HL-60 (cell line): Measurements from ENCODE around the gene UNC119.

Experiments
- GABPA ChIP-seq: IDR thresholded peaks from 2 replicates; pipeline ENCODE4 v1.6.1; 2012; ENCODE audit warnings: low read depth
- POLR2AphosphoS5 ChIP-seq: IDR thresholded peaks from 2 replicates; pipeline ENCODE4 v1.6.1; 2012; ENCODE audit warnings: low read depth
- SPI1 ChIP-seq: IDR thresholded peaks from 2 replicates; pipeline ENCODE4 v1.6.1; 2012; ENCODE audit warnings: low read depth, mild to moderate bottlenecking, borderline replicate concordance
- TF ChIP-seq, protein P1 (sequence below): IDR thresholded peaks from one replicate; pipeline ENCODE4 v1.5.1; 2011; ENCODE audit warnings: low read length, control low read depth, inconsistent platforms; ENCODE audit not compliant: insufficient read depth
- TF ChIP-seq, protein P2 (sequence below): IDR thresholded peaks from 2 replicates; pipeline ENCODE4 v1.6.1; 2012; ENCODE audit warnings: low read depth; ENCODE audit not compliant: insufficient replicate concordance

DNA sequence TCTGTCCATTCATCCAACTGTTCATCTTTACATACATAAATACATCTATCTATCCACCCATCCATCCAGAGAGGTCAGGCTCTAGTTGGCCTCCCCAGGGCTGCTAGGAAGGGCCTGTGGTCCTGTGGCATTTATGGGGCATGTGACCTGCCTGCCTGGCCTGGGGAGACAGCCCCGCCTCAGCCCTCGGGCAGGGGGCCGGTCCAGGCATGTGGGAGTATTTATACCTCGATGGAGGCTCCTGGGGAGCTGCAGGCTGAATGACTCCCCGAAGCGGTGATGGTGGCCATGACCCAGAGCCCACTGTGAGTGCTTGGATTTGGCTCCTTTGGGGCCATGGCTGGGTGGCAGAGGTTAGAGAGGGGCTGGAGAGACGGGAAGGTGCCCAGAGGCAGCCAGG, 38.9 kb downstream of the UNC119 start:
- TF ChIP-seq, protein P1, sequence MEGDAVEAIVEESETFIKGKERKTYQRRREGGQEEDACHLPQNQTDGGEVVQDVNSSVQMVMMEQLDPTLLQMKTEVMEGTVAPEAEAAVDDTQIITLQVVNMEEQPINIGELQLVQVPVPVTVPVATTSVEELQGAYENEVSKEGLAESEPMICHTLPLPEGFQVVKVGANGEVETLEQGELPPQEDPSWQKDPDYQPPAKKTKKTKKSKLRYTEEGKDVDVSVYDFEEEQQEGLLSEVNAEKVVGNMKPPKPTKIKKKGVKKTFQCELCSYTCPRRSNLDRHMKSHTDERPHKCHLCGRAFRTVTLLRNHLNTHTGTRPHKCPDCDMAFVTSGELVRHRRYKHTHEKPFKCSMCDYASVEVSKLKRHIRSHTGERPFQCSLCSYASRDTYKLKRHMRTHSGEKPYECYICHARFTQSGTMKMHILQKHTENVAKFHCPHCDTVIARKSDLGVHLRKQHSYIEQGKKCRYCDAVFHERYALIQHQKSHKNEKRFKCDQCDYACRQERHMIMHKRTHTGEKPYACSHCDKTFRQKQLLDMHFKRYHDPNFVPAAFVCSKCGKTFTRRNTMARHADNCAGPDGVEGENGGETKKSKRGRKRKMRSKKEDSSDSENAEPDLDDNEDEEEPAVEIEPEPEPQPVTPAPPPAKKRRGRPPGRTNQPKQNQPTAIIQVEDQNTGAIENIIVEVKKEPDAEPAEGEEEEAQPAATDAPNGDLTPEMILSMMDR, result no peak
- TF ChIP-seq, protein P2, sequence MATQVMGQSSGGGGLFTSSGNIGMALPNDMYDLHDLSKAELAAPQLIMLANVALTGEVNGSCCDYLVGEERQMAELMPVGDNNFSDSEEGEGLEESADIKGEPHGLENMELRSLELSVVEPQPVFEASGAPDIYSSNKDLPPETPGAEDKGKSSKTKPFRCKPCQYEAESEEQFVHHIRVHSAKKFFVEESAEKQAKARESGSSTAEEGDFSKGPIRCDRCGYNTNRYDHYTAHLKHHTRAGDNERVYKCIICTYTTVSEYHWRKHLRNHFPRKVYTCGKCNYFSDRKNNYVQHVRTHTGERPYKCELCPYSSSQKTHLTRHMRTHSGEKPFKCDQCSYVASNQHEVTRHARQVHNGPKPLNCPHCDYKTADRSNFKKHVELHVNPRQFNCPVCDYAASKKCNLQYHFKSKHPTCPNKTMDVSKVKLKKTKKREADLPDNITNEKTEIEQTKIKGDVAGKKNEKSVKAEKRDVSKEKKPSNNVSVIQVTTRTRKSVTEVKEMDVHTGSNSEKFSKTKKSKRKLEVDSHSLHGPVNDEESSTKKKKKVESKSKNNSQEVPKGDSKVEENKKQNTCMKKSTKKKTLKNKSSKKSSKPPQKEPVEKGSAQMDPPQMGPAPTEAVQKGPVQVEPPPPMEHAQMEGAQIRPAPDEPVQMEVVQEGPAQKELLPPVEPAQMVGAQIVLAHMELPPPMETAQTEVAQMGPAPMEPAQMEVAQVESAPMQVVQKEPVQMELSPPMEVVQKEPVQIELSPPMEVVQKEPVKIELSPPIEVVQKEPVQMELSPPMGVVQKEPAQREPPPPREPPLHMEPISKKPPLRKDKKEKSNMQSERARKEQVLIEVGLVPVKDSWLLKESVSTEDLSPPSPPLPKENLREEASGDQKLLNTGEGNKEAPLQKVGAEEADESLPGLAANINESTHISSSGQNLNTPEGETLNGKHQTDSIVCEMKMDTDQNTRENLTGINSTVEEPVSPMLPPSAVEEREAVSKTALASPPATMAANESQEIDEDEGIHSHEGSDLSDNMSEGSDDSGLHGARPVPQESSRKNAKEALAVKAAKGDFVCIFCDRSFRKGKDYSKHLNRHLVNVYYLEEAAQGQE, result no peak
- no peak for TF ChIP-seq POLR2AphosphoS5
- no peak for TF ChIP-seq GABPA
- no peak for TF ChIP-seq SPI1
